OCI-M2 (cell line): ENCODE measurements around the gene LFNG.

Source experiments
- DNase-seq: peaks from one replicate; lab custom pipeline; 2025; ENCODE audit not compliant: unreplicated experiment; lab: John Stamatoyannopoulos, UW

LFNG gene

GRCh38 chr7:2519119-2519930 lies at the start of gene LFNG:
Gene LFNG, plus strand, starts transcription at chr7:2519774. Its CDS starts 88 bp downstream, at chr7:2519862.
- peak; percentile 27 for DNase-seq

- no peak for DNase-seq
Measured at GRCh38 chr7:2470204-2471021, 49.2 kb upstream of the LFNG start.

- no peak for DNase-seq
Measured at GRCh38 chr7:2471022-2471329, 48.6 kb upstream of the LFNG start.

- no peak for DNase-seq
Measured at GRCh38 chr7:2471396-2471795, 48.2 kb upstream of the LFNG start.

GRCh38 chr7:2472739-2473138 lies 46.8 kb upstream of the LFNG start:
- no peak for DNase-seq

GRCh38 chr7:2473496-2474180 lies 45.9 kb upstream of the LFNG start:
- no peak for DNase-seq

GRCh38 chr7:2474224-2474623 lies 45.4 kb upstream of the LFNG start:
- no peak for DNase-seq

- no peak for DNase-seq
Measured at GRCh38 chr7:2474813-2475677, 44.5 kb upstream of the LFNG start.

- DNase-seq = no peak
Measured at GRCh38 chr7:2475678-2476015, 43.9 kb upstream of the LFNG start.

- DNase-seq = no peak
Measured at GRCh38 chr7:2476298-2476697, 43.3 kb upstream of the LFNG start, which contains the start of gene GRIFIN. Gene GRIFIN, minus strand, starts transcription at chr7:2476398. Its CDS starts 15 bp downstream, at chr7:2476383.

- no peak for DNase-seq
Measured at GRCh38 chr7:2476776-2477446, 42.7 kb upstream of the LFNG start.

GRCh38 chr7:2477447-2478398 lies 41.9 kb upstream of the LFNG start:
- no peak for DNase-seq

- no peak for DNase-seq
Measured at GRCh38 chr7:2478399-2478785, 41.2 kb upstream of the LFNG start.

GRCh38 chr7:2478800-2479199 lies 40.8 kb upstream of the LFNG start:
- no peak for DNase-seq

GRCh38 chr7:2479276-2480069 lies 40.1 kb upstream of the LFNG start:
- no peak for DNase-seq

- no peak for DNase-seq
Measured at GRCh38 chr7:2480070-2480408, 39.5 kb upstream of the LFNG start.

GRCh38 chr7:2481195-2481594 lies 38.4 kb upstream of the LFNG start:
- no peak for DNase-seq

- DNase-seq = no peak
Measured at GRCh38 chr7:2482725-2483451, 36.7 kb upstream of the LFNG start.
